Trophoblast cell (in vitro differentiated cells and primary cell): ENCODE measurements around the gene TP53TG5.
A peak's percentile ranks its signal among the peaks of the same experiment; 100 is the strongest.

Experiments
- DNase-seq, 2 donors: peaks; one replicate each; pipeline ENCODE4 v3.0.0-alpha.2; 2016
- H2AFZ ChIP-seq: 2 replicates; pipeline ENCODE4 v1.6.1; 2013; ENCODE audit warnings: low read length, moderate library complexity, mild to moderate bottlenecking; ENCODE audit not compliant: insufficient read depth, poor library complexity
- H2AK5ac ChIP-seq: 2 replicates; pipeline ENCODE4 v1.6.1; 2013; ENCODE audit warnings: mild to moderate bottlenecking, low read length
- H2BK120ac ChIP-seq: 2 replicates; pipeline ENCODE4 v1.6.1; 2013; ENCODE audit warnings: low read length, mild to moderate bottlenecking, moderate library complexity; ENCODE audit not compliant: insufficient read depth, poor library complexity
- H2BK12ac ChIP-seq: 2 replicates; pipeline ENCODE4 v1.6.1; 2013; ENCODE audit warnings: mild to moderate bottlenecking, low read length, moderate library complexity
- H2BK5ac ChIP-seq: 2 replicates; pipeline ENCODE4 v1.6.1; 2013; ENCODE audit warnings: low read length, low read depth, moderate library complexity, mild to moderate bottlenecking; ENCODE audit not compliant: poor library complexity
- H3K14ac ChIP-seq: 2 replicates; pipeline ENCODE4 v1.6.1; 2013; ENCODE audit warnings: mild to moderate bottlenecking, low read length
- H3K18ac ChIP-seq: 2 replicates; pipeline ENCODE4 v1.6.1; 2013; ENCODE audit warnings: mild to moderate bottlenecking, low read length
- H3K23ac ChIP-seq: 2 replicates; pipeline ENCODE4 v1.6.1; 2013; ENCODE audit warnings: low read length
- H3K27ac ChIP-seq: 2 replicates; pipeline ENCODE4 v1.5.1; 2013; ENCODE audit warnings: low read depth, mild to moderate bottlenecking, inconsistent platforms, low read length, moderate library complexity
- H3K27me3 ChIP-seq: 2 replicates; pipeline ENCODE4 v1.6.1; 2013; ENCODE audit warnings: inconsistent platforms, mild to moderate bottlenecking, low read length, moderate library complexity; ENCODE audit not compliant: insufficient read depth
- H3K36me3 ChIP-seq, 2 experiments: 1 replicate in 1 of 2; 2 replicates in 1 of 2; pipeline ENCODE4 v1.6.1; 2013; ENCODE audit warnings: low read length in 2 of 2, mild to moderate bottlenecking in 2 of 2, moderate library complexity in 1 of 2; ENCODE audit not compliant: insufficient read depth in 2 of 2, control insufficient read depth in 1 of 2
- H3K4ac ChIP-seq: 2 replicates; pipeline ENCODE4 v1.6.1; 2013; ENCODE audit warnings: low read depth, mild to moderate bottlenecking, low read length, moderate library complexity
- H3K4me1 ChIP-seq, 2 experiments: 1 replicate in 1 of 2; 2 replicates in 1 of 2; pipeline ENCODE4 v1.6.1; 2013; ENCODE audit warnings: low read length in 2 of 2, mild to moderate bottlenecking in 2 of 2, moderate library complexity in 1 of 2; ENCODE audit not compliant: insufficient read depth in 2 of 2, control insufficient read depth in 1 of 2
- H3K4me2 ChIP-seq: 2 replicates; pipeline ENCODE4 v1.6.1; 2013; ENCODE audit warnings: inconsistent platforms, mild to moderate bottlenecking, low read length, moderate library complexity
- H3K4me3 ChIP-seq: 2 replicates; pipeline ENCODE4 v1.5.1; 2013; ENCODE audit warnings: mild to moderate bottlenecking, low read depth, low read length, inconsistent platforms
- H3K79me1 ChIP-seq: one replicate; pipeline ENCODE4 v1.6.1; 2013; ENCODE audit warnings: low read length
- H3K79me2 ChIP-seq: 2 replicates; pipeline ENCODE4 v1.6.1; 2013; ENCODE audit warnings: low read length, mild to moderate bottlenecking; ENCODE audit not compliant: control insufficient read depth, insufficient read depth, poor library complexity
- H3K9ac ChIP-seq: 2 replicates; pipeline ENCODE4 v1.6.1; 2013; ENCODE audit warnings: mild to moderate bottlenecking, low read length
- H3K9me3 ChIP-seq: 2 replicates; pipeline ENCODE4 v1.6.1; 2013; ENCODE audit warnings: low read depth, mild to moderate bottlenecking, control low read depth, inconsistent platforms, low read length; ENCODE audit not compliant: insufficient read depth
- H4K12ac ChIP-seq: 2 replicates; pipeline ENCODE4 v1.6.1; 2013; ENCODE audit warnings: low read depth, mild to moderate bottlenecking, low read length, moderate library complexity
- H4K8ac ChIP-seq: 2 replicates; pipeline ENCODE4 v1.6.1; 2013; ENCODE audit warnings: low read depth, mild to moderate bottlenecking, low read length, moderate library complexity
- H4K91ac ChIP-seq: one replicate; pipeline ENCODE4 v1.6.1; 2013; ENCODE audit warnings: low read depth, mild to moderate bottlenecking, low read length, moderate library complexity
- WGBS: extraction: QIAGEN DNeasy Blood & Tissue Kit; methylation state at CpG from one replicate; pipeline ENCODE4 v1.1.7; 2013; ENCODE audit warnings: missing lambda C conversion rate; ENCODE audit not compliant: insufficient read length, insufficient coverage; ENCODE audit errors: extremely low coverage; 5-methylcytosine and 5-hydroxymethylcytosine counted together

Gene TP53TG5

DNA sequence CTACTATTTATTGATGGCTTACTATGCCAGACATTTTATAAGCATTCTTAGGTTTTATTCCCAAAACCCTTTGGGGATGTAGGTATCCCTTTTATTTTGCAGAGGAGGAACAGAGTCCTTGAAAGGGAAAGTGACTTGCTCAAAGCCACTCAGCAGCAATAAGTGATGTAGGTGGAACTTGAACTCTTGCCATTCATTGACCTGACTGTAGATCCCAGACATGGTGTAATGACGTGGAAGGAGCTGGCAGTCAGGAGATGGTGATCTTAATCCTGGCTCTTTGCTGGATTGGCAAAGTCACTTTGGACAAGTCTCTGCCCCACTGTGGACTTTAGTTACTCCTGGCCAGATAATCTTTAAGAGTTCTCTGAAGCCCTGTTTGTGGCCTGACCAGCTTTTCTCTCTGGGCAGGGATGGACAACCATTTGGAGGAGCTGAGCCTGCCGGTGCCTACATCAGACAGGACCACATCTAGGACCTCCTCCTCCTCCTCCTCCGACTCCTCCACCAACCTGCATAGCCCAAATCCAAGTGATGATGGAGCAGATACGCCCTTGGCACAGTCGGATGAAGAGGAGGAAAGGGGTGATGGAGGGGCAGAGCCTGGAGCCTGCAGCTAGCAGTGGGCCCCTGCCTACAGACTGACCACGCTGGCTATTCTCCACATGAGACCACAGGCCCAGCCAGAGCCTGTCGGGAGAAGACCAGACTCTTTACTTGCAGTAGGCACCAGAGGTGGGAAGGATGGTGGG lies 31.6 kb upstream of the TP53TG5 start:
- no CpG with 5 or more reads among the region's 7 CpGs for WGBS
- no peak for DNase-seq

GRCh38 chr20:45408646-45409213 lies 30.6 kb upstream of the TP53TG5 start:
- Histone ChIP-seq H3K79me1 (peaks cover 6% of the 10 kb centered on the region), H3K4me2 (no peak overlapping the region), H3K14ac (no peak overlapping the region)

More for the DNA sequence above, 31.6 kb upstream of the TP53TG5 start:
- H2BK12ac ChIP-seq, result no peak overlapping the region
- no peak overlapping the region for H3K18ac ChIP-seq
- H3K4me1 ChIP-seq, result peaks cover 6 to 15% of the 10 kb centered on the region in 2 experiments
- peaks cover 9% of the 10 kb centered on the region for H3K79me2 ChIP-seq
- peaks cover 4 to 5% of the 10 kb centered on the region in 2 experiments for H3K36me3 ChIP-seq
- H3K4me2 ChIP-seq, result no peak overlapping the region
- no peak overlapping the region for H2BK120ac ChIP-seq
- H3K27ac ChIP-seq, result no peak overlapping the region
- no peak overlapping the region for H4K12ac ChIP-seq
- no peak overlapping the region for H3K4ac ChIP-seq
- H3K9me3 ChIP-seq, result no peaks in the 10 kb centered on the region
- H3K27me3 ChIP-seq, result peaks cover 7% of the 10 kb centered on the region
- H3K4me3 ChIP-seq, result no peak overlapping the region
- H2AK5ac ChIP-seq, result no peak overlapping the region
- H4K8ac ChIP-seq, result no peak overlapping the region
- peaks cover 6% of the 10 kb centered on the region for H3K79me1 ChIP-seq
- no peak overlapping the region for H2AFZ ChIP-seq
- no peak overlapping the region for H4K91ac ChIP-seq
- H3K9ac ChIP-seq, result no peak overlapping the region
- H3K23ac ChIP-seq, result no peak overlapping the region
- H3K14ac ChIP-seq, result no peak overlapping the region
- H2BK5ac ChIP-seq, result no peak overlapping the region

DNA sequence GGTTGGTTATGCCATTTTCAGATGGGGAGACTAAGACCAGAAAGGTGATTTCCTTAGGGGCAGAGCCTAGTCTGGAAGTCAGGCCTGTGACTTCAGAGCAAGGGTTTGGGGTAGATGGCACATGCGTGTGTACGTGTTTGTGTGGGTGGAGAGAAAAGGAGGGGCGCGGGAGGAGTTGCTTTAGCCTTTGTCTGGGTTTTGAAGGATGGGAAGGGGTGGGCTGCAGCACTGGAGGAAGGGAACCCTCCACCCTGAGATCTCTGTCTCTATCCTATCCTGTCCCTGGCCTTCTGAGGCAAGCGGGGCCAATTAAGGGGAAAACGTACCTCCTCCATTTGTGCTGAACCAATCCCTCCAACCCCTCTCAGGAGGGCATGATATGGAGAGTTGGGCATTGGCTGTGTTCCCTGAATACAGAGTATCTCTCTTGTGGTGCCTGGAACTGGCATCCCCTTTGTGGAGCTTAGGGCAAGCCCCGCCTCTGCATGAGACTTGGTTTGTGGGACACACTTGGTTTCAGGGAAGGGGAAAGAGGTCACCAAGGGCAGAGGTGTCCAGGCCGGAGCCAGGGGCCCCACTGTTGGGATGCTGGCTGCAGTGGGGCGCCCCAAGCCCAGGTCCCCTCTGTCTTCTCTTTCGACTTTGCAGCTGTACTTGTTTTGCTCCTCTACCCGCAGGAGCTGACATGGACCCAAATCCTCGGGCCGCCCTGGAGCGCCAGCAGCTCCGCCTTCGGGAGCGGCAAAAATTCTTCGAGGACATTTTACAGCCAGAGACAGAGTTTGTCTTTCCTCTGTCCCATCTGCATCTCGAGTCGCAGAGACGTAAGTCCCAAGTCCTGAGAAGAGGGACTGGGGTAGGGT lies 29.9 kb upstream of the TP53TG5 start, which contains the start of gene DBNDD2:
Gene DBNDD2 (plus strand): TSS at position 507 of the 863 bp plus-strand sequence. CDS start 179 bp downstream, at position 686.
- peak in 1 of 2 donors; percentile 33 for DNase-seq
- no CpG with 5 or more reads among the region's 21 CpGs for WGBS

More at GRCh38 chr20:45408646-45409213, 30.6 kb upstream of the TP53TG5 start:
- Histone ChIP-seq H3K27me3 (peaks cover 7% of the 10 kb centered on the region), H3K9me3 (no peaks in the 10 kb centered on the region), H3K4ac (no peak overlapping the region), H3K36me3 (peaks cover 4 to 5% of the 10 kb centered on the region in 2 experiments), H3K4me1 (peaks cover 6 to 15% of the 10 kb centered on the region in 2 experiments), H2BK5ac (no peak overlapping the region), H2AK5ac (no peak overlapping the region), H3K4me3 (no peak overlapping the region), H2BK12ac (no peak overlapping the region), H2BK120ac (no peak overlapping the region), H3K79me2 (peaks cover 9% of the 10 kb centered on the region), H4K12ac (no peak overlapping the region), H3K9ac (no peak overlapping the region), H3K18ac (no peak overlapping the region), H3K27ac (no peak overlapping the region), H4K8ac (no peak overlapping the region), H2AFZ (no peak overlapping the region), H3K23ac (no peak overlapping the region), H4K91ac (no peak overlapping the region)
- DNase-seq, result peak in 1 of 2 donors; percentile 22
- WGBS, result no CpG with 5 or more reads among the region's 7 CpGs

DNA sequence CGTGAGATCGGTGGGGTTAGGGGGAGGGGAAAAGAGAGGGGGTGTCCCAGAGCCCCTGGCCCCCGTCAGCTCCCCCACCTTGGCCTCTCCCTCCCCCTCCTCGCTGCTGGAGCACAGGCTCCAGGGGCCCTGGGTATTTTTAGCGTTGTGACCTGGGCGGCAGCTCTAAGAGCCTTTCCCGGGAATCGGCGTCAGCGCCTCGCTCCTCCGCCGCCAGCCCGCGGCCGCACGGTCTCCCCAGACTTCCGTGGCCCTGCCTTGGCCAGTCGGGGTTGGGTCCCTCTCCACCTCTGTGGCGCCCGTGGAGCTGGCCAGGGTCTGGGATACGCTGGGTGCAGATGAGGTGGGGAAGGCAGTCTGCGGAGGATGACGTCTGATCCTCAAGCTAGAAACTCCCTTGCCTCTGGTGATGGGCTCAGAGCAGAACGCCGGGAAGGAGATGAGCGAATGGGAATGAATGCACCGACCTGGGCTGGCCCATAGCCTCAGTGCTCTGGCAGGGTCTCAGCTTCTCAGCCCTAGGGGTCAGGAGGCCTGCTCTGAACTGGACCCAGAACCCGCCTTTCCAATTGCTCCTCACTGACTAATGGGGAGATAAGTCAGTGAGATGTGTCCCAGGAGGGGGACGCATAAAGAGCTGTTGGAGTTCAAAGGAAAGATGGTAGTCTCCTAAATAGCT lies 29.1 kb upstream of the TP53TG5 start:
- Histone ChIP-seq H4K91ac (peak overlapping the region; percentile 79), H4K8ac (no peak overlapping the region), H3K4me3 (peak overlapping the region; percentile 76), H3K14ac (peak overlapping the region; percentile 24), H3K4me2 (peak overlapping the region; percentile 99), H3K79me2 (peaks cover 9% of the 10 kb centered on the region), H3K4me1 (peaks cover 6 to 15% of the 10 kb centered on the region in 2 experiments), H3K9ac (peak overlapping the region; percentile 64), H3K36me3 (peaks cover 4 to 5% of the 10 kb centered on the region in 2 experiments), H3K79me1 (peaks cover 6% of the 10 kb centered on the region), H3K23ac (no peak overlapping the region), H3K18ac (no peak overlapping the region), H3K27me3 (peaks cover 7% of the 10 kb centered on the region), H4K12ac (peak overlapping the region; percentile 63), H2BK120ac (no peak overlapping the region), H2BK5ac (no peak overlapping the region), H3K27ac (no peak overlapping the region), H2BK12ac (no peak overlapping the region), H3K9me3 (no peaks in the 10 kb centered on the region), H3K4ac (no peak overlapping the region), H2AFZ (peak overlapping the region; percentile 75), H2AK5ac (no peak overlapping the region)
- WGBS, result no CpG with 5 or more reads among the region's 30 CpGs
- no peak for DNase-seq

More for the DNA sequence above, 29.9 kb upstream of the TP53TG5 start, which contains the start of gene DBNDD2:
- H3K79me1 ChIP-seq, result peaks cover 6% of the 10 kb centered on the region
- no peak within 1 kb of the TSS for H3K18ac ChIP-seq
- peak within 1 kb of the TSS; percentile 99 for H3K4me2 ChIP-seq
- no peak within 1 kb of the TSS for H3K27ac ChIP-seq
- H3K14ac ChIP-seq, result no peak within 1 kb of the TSS
- H3K4me3 ChIP-seq, result peak within 1 kb of the TSS; percentile 76
- H4K12ac ChIP-seq, result no peak within 1 kb of the TSS
- peak within 1 kb of the TSS; percentile 10 for H3K9ac ChIP-seq
- H2AK5ac ChIP-seq, result no peak within 1 kb of the TSS
- no peak within 1 kb of the TSS for H2AFZ ChIP-seq
- peak within 1 kb of the TSS; percentile 79 for H4K91ac ChIP-seq
- H3K4me1 ChIP-seq, result peaks cover 6 to 15% of the 10 kb centered on the region in 2 experiments
- H3K23ac ChIP-seq, result no peak within 1 kb of the TSS
- H3K79me2 ChIP-seq, result peaks cover 9% of the 10 kb centered on the region
- H3K27me3 ChIP-seq, result peaks cover 7% of the 10 kb centered on the region
- peaks cover 4 to 5% of the 10 kb centered on the region in 2 experiments for H3K36me3 ChIP-seq
- H3K4ac ChIP-seq, result no peak within 1 kb of the TSS
- no peak within 1 kb of the TSS for H4K8ac ChIP-seq
- no peak within 1 kb of the TSS for H2BK120ac ChIP-seq
- H2BK5ac ChIP-seq, result no peak within 1 kb of the TSS
- H3K9me3 ChIP-seq, result no peaks in the 10 kb centered on the region
- H2BK12ac ChIP-seq, result no peak within 1 kb of the TSS
